ENCODE results near the gene TMEM121.

TMEM121 gene

DNA sequence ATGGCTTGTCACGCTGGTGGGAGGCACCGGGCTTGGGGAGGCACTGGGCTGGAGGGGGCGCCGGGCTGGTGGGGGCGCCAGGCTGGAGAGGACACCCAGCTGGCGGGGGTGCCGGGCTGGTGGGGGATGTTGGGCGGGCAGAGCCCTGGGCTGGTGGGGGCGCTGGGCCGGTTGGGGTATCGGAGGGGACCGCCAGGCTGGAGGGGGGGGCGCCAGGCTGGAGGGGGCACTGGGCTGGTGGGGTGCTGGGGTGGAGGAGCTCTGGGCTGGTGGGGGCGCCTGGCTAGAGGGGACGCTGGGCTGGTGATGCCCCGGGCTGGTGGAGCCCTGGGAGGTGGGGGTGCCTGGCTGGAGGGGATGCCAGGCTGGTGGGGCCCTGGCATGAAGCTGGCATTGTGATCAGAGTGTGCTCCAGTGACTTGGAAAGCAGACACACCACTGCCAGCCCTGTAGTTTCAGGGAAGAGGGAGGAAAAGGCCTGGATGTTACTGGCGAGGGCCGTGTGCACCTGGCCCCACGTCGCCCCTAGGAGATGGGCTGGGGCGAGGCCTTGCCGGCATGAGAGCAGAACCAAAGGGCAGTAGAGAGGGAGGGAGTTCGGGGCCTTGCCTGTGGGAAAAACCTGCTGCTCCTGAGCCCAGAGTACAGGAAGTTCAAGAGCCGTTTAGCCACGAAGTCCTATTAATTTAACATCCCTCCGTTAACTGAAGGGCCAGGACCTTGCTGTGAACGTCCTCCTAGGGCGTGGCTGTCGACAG is 22.3 kb upstream of the TMEM121 start:
- TF ChIP-seq TAF1 (IDR thresholded peaks at IDR 0.05; ENCODE audit: low read depth): no peak
- TF ChIP-seq CEBPB (IDR thresholded peaks at IDR 0.05): no peak
- no peak for TF ChIP-seq CREB1 (IDR thresholded peaks at IDR 0.05; ENCODE audit: low read depth)
- no peak for TF ChIP-seq EP300 (IDR thresholded peaks at IDR 0.05; ENCODE audit: borderline replicate concordance)
- no peak for TF ChIP-seq TCF12 (IDR thresholded peaks at IDR 0.05; ENCODE audit: low read depth)
- TF ChIP-seq, protein P1, sequence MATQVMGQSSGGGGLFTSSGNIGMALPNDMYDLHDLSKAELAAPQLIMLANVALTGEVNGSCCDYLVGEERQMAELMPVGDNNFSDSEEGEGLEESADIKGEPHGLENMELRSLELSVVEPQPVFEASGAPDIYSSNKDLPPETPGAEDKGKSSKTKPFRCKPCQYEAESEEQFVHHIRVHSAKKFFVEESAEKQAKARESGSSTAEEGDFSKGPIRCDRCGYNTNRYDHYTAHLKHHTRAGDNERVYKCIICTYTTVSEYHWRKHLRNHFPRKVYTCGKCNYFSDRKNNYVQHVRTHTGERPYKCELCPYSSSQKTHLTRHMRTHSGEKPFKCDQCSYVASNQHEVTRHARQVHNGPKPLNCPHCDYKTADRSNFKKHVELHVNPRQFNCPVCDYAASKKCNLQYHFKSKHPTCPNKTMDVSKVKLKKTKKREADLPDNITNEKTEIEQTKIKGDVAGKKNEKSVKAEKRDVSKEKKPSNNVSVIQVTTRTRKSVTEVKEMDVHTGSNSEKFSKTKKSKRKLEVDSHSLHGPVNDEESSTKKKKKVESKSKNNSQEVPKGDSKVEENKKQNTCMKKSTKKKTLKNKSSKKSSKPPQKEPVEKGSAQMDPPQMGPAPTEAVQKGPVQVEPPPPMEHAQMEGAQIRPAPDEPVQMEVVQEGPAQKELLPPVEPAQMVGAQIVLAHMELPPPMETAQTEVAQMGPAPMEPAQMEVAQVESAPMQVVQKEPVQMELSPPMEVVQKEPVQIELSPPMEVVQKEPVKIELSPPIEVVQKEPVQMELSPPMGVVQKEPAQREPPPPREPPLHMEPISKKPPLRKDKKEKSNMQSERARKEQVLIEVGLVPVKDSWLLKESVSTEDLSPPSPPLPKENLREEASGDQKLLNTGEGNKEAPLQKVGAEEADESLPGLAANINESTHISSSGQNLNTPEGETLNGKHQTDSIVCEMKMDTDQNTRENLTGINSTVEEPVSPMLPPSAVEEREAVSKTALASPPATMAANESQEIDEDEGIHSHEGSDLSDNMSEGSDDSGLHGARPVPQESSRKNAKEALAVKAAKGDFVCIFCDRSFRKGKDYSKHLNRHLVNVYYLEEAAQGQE (IDR thresholded peaks at IDR 0.05; ENCODE audit: low read depth): no peak
- no peak for TF ChIP-seq RAD21 (IDR thresholded peaks at IDR 0.05; ENCODE audit: low read depth)
- TF ChIP-seq, protein P2, sequence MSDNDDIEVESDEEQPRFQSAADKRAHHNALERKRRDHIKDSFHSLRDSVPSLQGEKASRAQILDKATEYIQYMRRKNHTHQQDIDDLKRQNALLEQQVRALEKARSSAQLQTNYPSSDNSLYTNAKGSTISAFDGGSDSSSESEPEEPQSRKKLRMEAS (IDR thresholded peaks at IDR 0.05): no peak
- TF ChIP-seq EGR1 (IDR thresholded peaks at IDR 0.05): no peak
- TF ChIP-seq TEAD4 (IDR thresholded peaks at IDR 0.05): no peak
- no peak for TF ChIP-seq FOXM1 (IDR thresholded peaks at IDR 0.05; ENCODE audit: borderline replicate concordance, low read depth)
- TF ChIP-seq NFIC (IDR thresholded peaks at IDR 0.05): no peak
- TF ChIP-seq ZBTB7A (IDR thresholded peaks at IDR 0.05; ENCODE audit: low read depth): no peak
- TF ChIP-seq, protein P3, sequence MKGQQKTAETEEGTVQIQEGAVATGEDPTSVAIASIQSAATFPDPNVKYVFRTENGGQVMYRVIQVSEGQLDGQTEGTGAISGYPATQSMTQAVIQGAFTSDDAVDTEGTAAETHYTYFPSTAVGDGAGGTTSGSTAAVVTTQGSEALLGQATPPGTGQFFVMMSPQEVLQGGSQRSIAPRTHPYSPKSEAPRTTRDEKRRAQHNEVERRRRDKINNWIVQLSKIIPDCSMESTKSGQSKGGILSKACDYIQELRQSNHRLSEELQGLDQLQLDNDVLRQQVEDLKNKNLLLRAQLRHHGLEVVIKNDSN (IDR thresholded peaks at IDR 0.05): no peak
- TF ChIP-seq YY1 (IDR thresholded peaks at IDR 0.05; ENCODE audit: low read depth): no peak

DNA sequence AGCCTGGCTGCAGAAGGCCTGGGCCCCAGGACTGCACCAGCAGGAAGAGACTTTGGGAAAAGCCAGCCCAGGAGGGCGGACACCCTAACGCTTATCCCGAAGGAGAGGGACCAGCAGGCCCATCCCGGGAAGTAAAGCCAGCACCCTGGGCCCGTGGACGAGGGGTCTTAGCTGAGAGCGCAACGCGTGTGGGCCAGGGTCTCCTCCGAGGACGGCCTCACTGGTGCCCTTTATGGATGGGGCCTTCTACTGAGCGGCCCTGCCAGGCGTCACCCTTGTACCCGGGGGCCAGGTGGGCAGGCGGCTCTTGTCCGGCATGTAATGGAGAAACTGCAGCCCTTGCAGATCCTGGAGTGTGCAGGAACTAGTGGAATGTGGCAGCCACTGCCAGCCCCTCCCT is 21.3 kb upstream of the TMEM121 start:
- TF ChIP-seq ZBTB7A (IDR thresholded peaks at IDR 0.05; ENCODE audit: low read depth) (no peak), TCF12 (IDR thresholded peaks at IDR 0.05; ENCODE audit: low read depth) (no peak), YY1 (IDR thresholded peaks at IDR 0.05; ENCODE audit: low read depth) (no peak), RAD21 (IDR thresholded peaks at IDR 0.05; ENCODE audit: low read depth) (no peak), EP300 (IDR thresholded peaks at IDR 0.05; ENCODE audit: borderline replicate concordance) (no peak)

DNA sequence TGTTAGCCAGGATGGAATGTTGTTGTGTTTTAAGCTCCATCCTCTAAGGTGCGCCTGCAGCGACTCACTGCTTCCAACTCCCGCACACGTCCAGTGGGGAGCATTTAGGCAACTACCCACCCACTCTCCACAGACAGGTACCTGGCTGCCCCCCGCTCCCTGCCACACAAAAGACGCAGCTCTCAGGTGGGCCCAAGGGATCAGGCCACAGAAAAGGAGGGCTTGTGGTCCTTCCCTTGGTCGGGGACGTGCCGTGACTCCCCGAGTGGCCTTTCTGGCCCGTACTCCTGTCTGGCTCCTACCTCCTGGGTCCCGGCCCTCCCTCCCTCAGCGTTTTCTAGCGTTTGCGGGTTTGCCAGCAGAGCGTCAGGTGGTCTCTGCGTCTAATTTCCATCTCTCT is 19.1 kb upstream of the TMEM121 start:
- no peak for TF ChIP-seq TAF1 (IDR thresholded peaks at IDR 0.05; ENCODE audit: low read depth)
- TF ChIP-seq, protein P1 (IDR thresholded peaks at IDR 0.05; ENCODE audit: low read depth): no peak
- no peak for TF ChIP-seq EGR1 (IDR thresholded peaks at IDR 0.05)
- no peak for TF ChIP-seq RAD21 (IDR thresholded peaks at IDR 0.05; ENCODE audit: low read depth)
- no peak for TF ChIP-seq EP300 (IDR thresholded peaks at IDR 0.05; ENCODE audit: borderline replicate concordance)
- TF ChIP-seq NFIC (IDR thresholded peaks at IDR 0.05): no peak
- no peak for TF ChIP-seq TEAD4 (IDR thresholded peaks at IDR 0.05)
- TF ChIP-seq, protein P2 (IDR thresholded peaks at IDR 0.05): no peak
- no peak for TF ChIP-seq CREB1 (IDR thresholded peaks at IDR 0.05; ENCODE audit: low read depth)
- no peak for TF ChIP-seq CEBPB (IDR thresholded peaks at IDR 0.05)
- no peak for TF ChIP-seq ZBTB7A (IDR thresholded peaks at IDR 0.05; ENCODE audit: low read depth)
- TF ChIP-seq, protein P3 (IDR thresholded peaks at IDR 0.05): no peak
- no peak for TF ChIP-seq TCF12 (IDR thresholded peaks at IDR 0.05; ENCODE audit: low read depth)
- no peak for TF ChIP-seq FOXM1 (IDR thresholded peaks at IDR 0.05; ENCODE audit: borderline replicate concordance, low read depth)
- TF ChIP-seq YY1 (IDR thresholded peaks at IDR 0.05; ENCODE audit: low read depth): no peak

DNA sequence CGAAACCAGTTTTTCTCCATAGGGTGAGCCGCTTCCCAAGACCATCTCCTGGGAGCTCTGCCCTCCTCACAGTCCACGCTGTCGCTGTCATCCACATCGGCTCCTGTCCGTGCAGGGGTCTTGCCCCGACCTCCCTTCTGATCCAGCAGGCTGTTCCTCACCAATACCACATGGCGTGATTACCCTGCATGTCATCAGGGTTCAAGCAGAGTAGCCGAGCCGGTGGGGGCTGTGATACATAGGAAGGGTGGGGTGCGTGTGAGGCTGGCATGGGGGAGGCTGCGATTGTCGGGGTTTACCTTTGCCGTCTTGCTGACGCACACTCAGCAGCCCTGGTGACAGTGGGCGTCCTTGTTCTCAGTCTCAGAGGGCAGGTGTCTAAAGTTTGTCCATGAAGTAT is 18.3 kb upstream of the TMEM121 start:
- TF ChIP-seq CEBPB (IDR thresholded peaks at IDR 0.05): no peak
- TF ChIP-seq, protein P3 (IDR thresholded peaks at IDR 0.05): no peak
- TF ChIP-seq ZBTB7A (IDR thresholded peaks at IDR 0.05; ENCODE audit: low read depth): no peak
- TF ChIP-seq FOXM1 (IDR thresholded peaks at IDR 0.05; ENCODE audit: borderline replicate concordance, low read depth): no peak
- TF ChIP-seq TCF12 (IDR thresholded peaks at IDR 0.05; ENCODE audit: low read depth): no peak
- TF ChIP-seq EGR1 (IDR thresholded peaks at IDR 0.05): no peak

DNA sequence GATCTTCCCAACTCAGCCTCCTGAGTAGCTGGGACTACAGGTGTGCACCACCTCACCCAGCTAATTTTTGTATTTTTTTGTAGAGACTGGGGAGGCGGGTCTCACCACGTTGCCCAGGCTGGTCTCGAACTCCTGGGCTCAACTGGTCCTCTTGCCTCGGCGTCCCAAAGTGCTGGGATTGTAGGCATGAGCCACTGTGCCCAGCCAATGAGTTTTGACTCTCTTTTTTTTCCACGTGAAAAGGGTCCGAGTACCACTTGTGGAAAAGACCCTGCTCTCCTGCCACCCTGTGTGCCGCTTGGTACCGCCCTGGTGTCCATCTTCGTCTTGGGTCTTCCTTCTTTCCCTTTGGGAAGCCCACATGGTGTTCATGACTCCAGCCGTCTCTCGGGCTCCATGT is 17.8 kb upstream of the TMEM121 start:
- TF ChIP-seq ZBTB7A (IDR thresholded peaks at IDR 0.05; ENCODE audit: low read depth): no peak
- TF ChIP-seq, protein P1 (IDR thresholded peaks at IDR 0.05; ENCODE audit: low read depth): no peak
- no peak for TF ChIP-seq NFIC (IDR thresholded peaks at IDR 0.05)
- no peak for TF ChIP-seq YY1 (IDR thresholded peaks at IDR 0.05; ENCODE audit: low read depth)
- TF ChIP-seq RAD21 (IDR thresholded peaks at IDR 0.05; ENCODE audit: low read depth): no peak

Data from Ishikawa (cell line).